ENCODE measurements around the gene DNAH11.
"Not testable (repeated sequence)": the region's sequence is repeated elsewhere in the genome, so short reads cannot be mapped to it uniquely, and the experiment has no call there.

The DNAH11 gene

DNA sequence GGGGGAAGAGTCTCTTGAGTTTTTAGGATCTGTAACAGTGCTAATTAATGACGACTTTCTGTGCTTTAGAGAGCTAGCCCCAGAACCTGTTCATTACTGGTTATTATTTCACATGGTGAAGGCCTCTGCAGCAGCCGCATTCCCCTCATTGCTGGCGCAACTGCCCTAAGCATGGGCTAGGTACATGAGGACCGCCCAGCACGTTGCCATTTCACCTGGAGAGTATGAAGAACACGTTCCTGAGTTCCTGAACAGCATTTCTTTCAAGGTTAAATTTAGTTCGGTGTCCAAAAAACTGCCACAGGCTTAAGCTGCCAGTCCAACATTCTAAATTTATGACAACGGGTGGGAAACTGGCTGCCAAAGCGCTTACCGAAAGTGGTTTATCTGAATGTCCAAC, 177.0 kb downstream of the DNAH11 start:
- no peak for TF ChIP-seq CTCF (conservative IDR thresholded peaks at IDR 0.05)
- TF ChIP-seq ZFX (IDR thresholded peaks at IDR 0.05) = no peak
- H3K27ac ChIP-seq = no peak overlapping the region

- TF ChIP-seq ZFX (IDR thresholded peaks at IDR 0.05) (no peak), CTCF (conservative IDR thresholded peaks at IDR 0.05) (peak; percentile 49)
- H3K27ac ChIP-seq = no peak overlapping the region
Measured at GRCh38 chr7:21722371-21722770, 179.5 kb downstream of the DNAH11 start.

DNA sequence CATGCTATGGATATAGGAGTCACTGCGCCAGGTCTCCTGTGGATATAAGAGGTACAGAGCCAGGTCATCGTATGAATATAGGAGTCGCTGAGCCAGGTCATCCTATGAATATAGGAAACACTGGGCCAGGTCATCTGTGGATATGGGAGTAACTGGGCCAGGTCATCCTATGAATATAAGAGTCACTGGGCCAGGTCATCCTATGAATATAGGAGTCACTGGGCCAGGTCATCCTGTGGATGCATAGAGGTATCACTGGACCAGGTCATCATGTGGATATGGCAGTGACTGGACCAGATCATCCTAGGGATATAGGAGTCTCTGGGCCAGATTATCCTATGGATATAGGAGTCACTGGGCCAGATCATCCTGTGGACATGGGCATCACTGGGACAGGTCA, 181.7 kb downstream of the DNAH11 start:
- no peak overlapping the region for H3K27ac ChIP-seq
- TF ChIP-seq ZFX (IDR thresholded peaks at IDR 0.05) (no peak), CTCF (conservative IDR thresholded peaks at IDR 0.05) (no peak)

GRCh38 chr7:21730399-21730798, 187.6 kb downstream of the DNAH11 start:
- H3K27ac ChIP-seq = no peak overlapping the region
- TF ChIP-seq CTCF (conservative IDR thresholded peaks at IDR 0.05) (no peak), ZFX (IDR thresholded peaks at IDR 0.05) (no peak)

- TF ChIP-seq CTCF (conservative IDR thresholded peaks at IDR 0.05) (no peak), ZFX (IDR thresholded peaks at IDR 0.05) (no peak)
- no peak overlapping the region for H3K27ac ChIP-seq
Measured at GRCh38 chr7:21731977-21732376, 189.1 kb downstream of the DNAH11 start.

- H3K27ac ChIP-seq = not testable (repeated sequence)
Measured at GRCh38 chr7:21732956-21733355, 190.1 kb downstream of the DNAH11 start.

DNA sequence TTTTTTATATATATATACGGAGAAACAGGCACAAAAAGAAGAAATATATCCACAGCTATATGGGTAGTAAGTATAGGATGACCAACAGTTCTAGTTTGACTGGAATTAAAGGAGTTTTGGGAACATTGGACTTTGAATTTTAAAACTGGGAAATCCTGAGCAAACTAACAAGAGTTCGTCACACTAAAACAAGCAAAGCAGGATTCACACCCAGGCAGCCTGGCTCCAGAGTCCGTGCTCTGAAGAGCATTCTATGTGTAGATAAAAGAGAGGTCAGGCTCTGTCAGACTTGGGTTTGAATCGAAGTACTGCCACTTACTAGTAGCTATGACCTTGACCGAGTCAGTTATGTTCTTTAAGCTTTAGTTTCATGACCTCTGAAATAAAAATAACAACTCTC, 191.0 kb downstream of the DNAH11 start:
- TF ChIP-seq ZFX (IDR thresholded peaks at IDR 0.05) (no peak), CTCF (conservative IDR thresholded peaks at IDR 0.05) (no peak)
- H3K27ac ChIP-seq = no peak overlapping the region

DNA sequence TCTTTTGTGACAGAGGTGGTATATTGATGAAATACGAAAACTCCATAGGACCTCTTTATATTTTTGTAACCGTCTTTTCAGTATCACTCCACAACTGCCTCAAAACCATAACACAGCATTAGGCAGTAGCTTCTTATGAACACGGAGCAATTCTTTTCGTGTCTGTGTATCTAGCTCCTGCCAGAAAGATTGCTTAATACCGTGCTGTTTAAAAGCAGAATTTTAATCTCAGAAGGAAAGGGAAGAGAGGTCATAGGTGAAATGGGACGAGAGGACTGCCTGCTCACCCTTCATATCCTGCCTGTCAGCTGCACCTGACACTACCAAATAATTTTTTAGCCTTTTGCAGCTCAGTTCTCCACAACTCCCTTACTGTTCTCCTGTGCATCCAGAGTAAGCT, 200.7 kb downstream of the DNAH11 start:
- TF ChIP-seq CTCF (conservative IDR thresholded peaks at IDR 0.05) (no peak), ZFX (IDR thresholded peaks at IDR 0.05) (no peak)
- H3K27ac ChIP-seq = no peak overlapping the region

Measured in C4-2B (cell line).